HepG2 (cell line): ENCODE data around the gene ARHGAP12. TPM values are rescaled to one million over a fixed set of nuclear protein-coding genes. Genes with fewer than 3 reads are reported as not detected.

Experiments
- CENPT ChIP-seq: sonication (generic); formaldehyde crosslinking; IDR thresholded peaks from 2 replicates; pipeline ENCODE4 v1.8.0; 2022; ENCODE audit warnings: low read depth, mild to moderate bottlenecking, moderate library complexity, missing genetic modification reagents
- CREM ChIP-seq, 2 experiments: sonication (generic) in 1 of 2; formaldehyde crosslinking in 1 of 2; IDR thresholded peaks; 2 replicates each; pipeline versions ENCODE4 v1.4.0 to v1.6.1; 2016 to 2020; ENCODE audit warnings: antibody characterized with exemption in 1 of 2, mild to moderate bottlenecking in 1 of 2, missing genetic modification reagents in 1 of 2
- CSRNP2 ChIP-seq: sonication (generic); formaldehyde crosslinking; conservative IDR thresholded peaks from 2 replicates; pipeline ENCODE4 v1.8.0; 2022; ENCODE audit warnings: low read depth, missing genetic modification reagents
- FOSL2 ChIP-seq: sonication (generic); formaldehyde crosslinking; IDR thresholded peaks from 2 replicates; pipeline ENCODE4 v1.4.0; 2020; ENCODE audit warnings: missing genetic modification reagents
- FOXA1 ChIP-seq, 2 experiments: fragments of 450-650 bp in 1 of 2; sonication (generic) in 1 of 2; formaldehyde crosslinking in 1 of 2; IDR thresholded peaks; 2 replicates each; pipeline versions ENCODE4 v1.4.0 to v1.6.1; 2016 to 2020; ENCODE audit warnings: missing genetic modification reagents in 1 of 2
- HOMEZ ChIP-seq: IDR thresholded peaks from 2 replicates; pipeline ENCODE4 v1.6.1; 2016; ENCODE audit warnings: low read depth
- MED8 ChIP-seq: sonication (generic); formaldehyde crosslinking; IDR thresholded peaks from 2 replicates; pipeline ENCODE4 v1.8.1; 2023; ENCODE audit warnings: mild to moderate bottlenecking, missing genetic modification reagents; ENCODE audit not compliant: insufficient replicate concordance
- NFKB2 ChIP-seq: sonication (generic); formaldehyde crosslinking; IDR thresholded peaks from 2 replicates; pipeline ENCODE4 v1.4.0; 2020; ENCODE audit warnings: missing genetic modification reagents, borderline replicate concordance
- SMAD3 ChIP-seq: sonication (generic); formaldehyde crosslinking; IDR thresholded peaks from 2 replicates; pipeline ENCODE4 v1.4.0; 2020; ENCODE audit warnings: missing genetic modification reagents
- ZBTB42 ChIP-seq: sonication (generic); formaldehyde crosslinking; IDR thresholded peaks from 2 replicates; pipeline ENCODE4 v1.5.0; 2020; ENCODE audit warnings: mild to moderate bottlenecking, missing genetic modification reagents
- ZFP90 ChIP-seq: sonication (generic); formaldehyde crosslinking; IDR thresholded peaks from 2 replicates; pipeline ENCODE4 v1.8.0; 2022; ENCODE audit warnings: missing genetic modification reagents, mild to moderate bottlenecking, inconsistent platforms, borderline replicate concordance
- ZNF317 ChIP-seq: sonication (generic); formaldehyde crosslinking; IDR thresholded peaks from 2 replicates; pipeline ENCODE4 v1.5.0; 2020; ENCODE audit warnings: mild to moderate bottlenecking, missing genetic modification reagents
- ZNF367 ChIP-seq: sonication (generic); formaldehyde crosslinking; IDR thresholded peaks from 2 replicates; pipeline ENCODE4 v1.4.0; 2020; ENCODE audit warnings: missing genetic modification reagents, borderline replicate concordance
- ZNF556 ChIP-seq: sonication (generic); formaldehyde crosslinking; IDR thresholded peaks from 2 replicates; pipeline ENCODE4 v1.4.0; 2020; ENCODE audit warnings: mild to moderate bottlenecking, missing genetic modification reagents, borderline replicate concordance
- ZNF720 ChIP-seq: sonication (generic); formaldehyde crosslinking; IDR thresholded peaks from 2 replicates; pipeline ENCODE4 v1.4.0; 2020; ENCODE audit warnings: missing genetic modification reagents
- ZNF770 ChIP-seq: sonication (generic); formaldehyde crosslinking; IDR thresholded peaks from 2 replicates; pipeline ENCODE4 v1.5.0; 2020; ENCODE audit warnings: mild to moderate bottlenecking, missing genetic modification reagents
- ZNF782 ChIP-seq: sonication (generic); formaldehyde crosslinking; IDR thresholded peaks from 2 replicates; pipeline ENCODE4 v1.4.0; 2020; ENCODE audit warnings: missing genetic modification reagents, mild to moderate bottlenecking, borderline replicate concordance
- polyA plus RNA-seq, 8 experiments: library from polyadenylated mRNA; depleted of rRNA in 3 of 8; stranded (reverse) in 7 of 8; unstranded in 1 of 8; fragments of >200 nt; fragmentation: Illumina TruSeq in 4 of 8; extraction: Trizol in 4 of 8; gene quantifications; 2 replicates each; pipeline versions ENCODE4 v1.2.1 to v1.2.3, GENCODE V29; 2011 to 2016; ENCODE audit warnings: low read depth in 4 of 8, missing spikeins in 1 of 8, mixed read lengths in 1 of 8; ENCODE audit not compliant: insufficient read depth in 1 of 8
- total RNA-seq, 5 experiments: library from RNA; depleted of rRNA; stranded (reverse); fragments of >200 nt; fragmentation: Illumina TruSeq; extraction: Trizol; gene quantifications; 2 replicates each; pipeline ENCODE4 v1.2.3, GENCODE V29; 2016; ENCODE audit warnings: low read depth in 1 of 5
- TF ChIP-seq, protein P1 (sequence below): sonication (generic); formaldehyde crosslinking; IDR thresholded peaks from 2 replicates; pipeline ENCODE4 v1.5.0; 2020; ENCODE audit warnings: mild to moderate bottlenecking, missing genetic modification reagents
- TF ChIP-seq, protein P2 (sequence below): sonication (generic); formaldehyde crosslinking; IDR thresholded peaks from 2 replicates; pipeline ENCODE4 v1.4.0; 2020; ENCODE audit warnings: low read depth, mild to moderate bottlenecking, missing genetic modification reagents

ARHGAP12 gene
- total and polyA plus RNA-seq, 2 of the 13 experiments (the other 11 are each of a cell fraction or from before 2014, with no cell fraction given), result 25.0 to 54.6 TPM

GRCh38 chr10:31927884-31928548, 615 bp downstream of the ARHGAP12 start (continued):
- TF ChIP-seq, protein P1, sequence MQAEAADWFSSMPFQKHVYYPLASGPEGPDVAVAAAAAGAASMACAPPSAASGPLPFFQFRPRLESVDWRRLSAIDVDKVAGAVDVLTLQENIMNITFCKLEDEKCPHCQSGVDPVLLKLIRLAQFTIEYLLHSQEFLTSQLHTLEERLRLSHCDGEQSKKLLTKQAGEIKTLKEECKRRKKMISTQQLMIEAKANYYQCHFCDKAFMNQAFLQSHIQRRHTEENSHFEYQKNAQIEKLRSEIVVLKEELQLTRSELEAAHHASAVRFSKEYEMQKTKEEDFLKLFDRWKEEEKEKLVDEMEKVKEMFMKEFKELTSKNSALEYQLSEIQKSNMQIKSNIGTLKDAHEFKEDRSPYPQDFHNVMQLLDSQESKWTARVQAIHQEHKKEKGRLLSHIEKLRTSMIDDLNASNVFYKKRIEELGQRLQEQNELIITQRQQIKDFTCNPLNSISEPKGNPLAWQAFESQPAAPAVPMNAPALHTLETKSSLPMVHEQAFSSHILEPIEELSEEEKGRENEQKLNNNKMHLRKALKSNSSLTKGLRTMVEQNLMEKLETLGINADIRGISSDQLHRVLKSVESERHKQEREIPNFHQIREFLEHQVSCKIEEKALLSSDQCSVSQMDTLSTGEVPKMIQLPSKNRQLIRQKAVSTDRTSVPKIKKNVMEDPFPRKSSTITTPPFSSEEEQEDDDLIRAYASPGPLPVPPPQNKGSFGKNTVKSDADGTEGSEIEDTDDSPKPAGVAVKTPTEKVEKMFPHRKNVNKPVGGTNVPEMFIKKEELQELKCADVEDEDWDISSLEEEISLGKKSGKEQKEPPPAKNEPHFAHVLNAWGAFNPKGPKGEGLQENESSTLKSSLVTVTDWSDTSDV, result no peak
- TF ChIP-seq CENPT (CRISPR knock-in tag), result no peak
- TF ChIP-seq, protein P2, sequence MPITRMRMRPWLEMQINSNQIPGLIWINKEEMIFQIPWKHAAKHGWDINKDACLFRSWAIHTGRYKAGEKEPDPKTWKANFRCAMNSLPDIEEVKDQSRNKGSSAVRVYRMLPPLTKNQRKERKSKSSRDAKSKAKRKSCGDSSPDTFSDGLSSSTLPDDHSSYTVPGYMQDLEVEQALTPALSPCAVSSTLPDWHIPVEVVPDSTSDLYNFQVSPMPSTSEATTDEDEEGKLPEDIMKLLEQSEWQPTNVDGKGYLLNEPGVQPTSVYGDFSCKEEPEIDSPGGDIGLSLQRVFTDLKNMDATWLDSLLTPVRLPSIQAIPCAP (CRISPR knock-in tag), result no peak
- no peak for TF ChIP-seq ZNF720 (CRISPR knock-in tag)
- no peak for TF ChIP-seq CSRNP2 (CRISPR knock-in tag)
- TF ChIP-seq SMAD3 (CRISPR knock-in tag), result no peak
- 0 out of 2 replicates have a peak, but pooled peaks have one; percentile 34 for TF ChIP-seq NFKB2 (CRISPR knock-in tag)
- no peak for TF ChIP-seq CREM (IDR thresholded peaks at IDR 0.05)
- TF ChIP-seq CREM (CRISPR knock-in tag; IDR thresholded peaks at IDR 0.05), result no peak
- TF ChIP-seq MED8, result no peak
- no peak for TF ChIP-seq ZNF782 (CRISPR knock-in tag)
- no peak for TF ChIP-seq FOSL2
- no peak for TF ChIP-seq ZNF770 (CRISPR knock-in tag)
- no peak for TF ChIP-seq ZBTB42 (CRISPR knock-in tag)
- no peak for TF ChIP-seq HOMEZ (CRISPR knock-in tag)
- TF ChIP-seq FOXA1 (IDR thresholded peaks at IDR 0.05), result no peak
- TF ChIP-seq FOXA1 (CRISPR knock-in tag; IDR thresholded peaks at IDR 0.05), result no peak
- no peak for TF ChIP-seq ZNF317 (CRISPR knock-in tag)
- no peak; the same call in 1 of the 2 replicates for TF ChIP-seq ZNF556
- peak; percentile 97 for TF ChIP-seq ZNF367 (CRISPR knock-in tag)
- TF ChIP-seq ZFP90 (CRISPR knock-in tag), result no peak
